DOHH2 (cell line): Measurements from ENCODE around the gene PAK5.

ENCODE experiments used
- H3F3A ChIP-seq: fragments of 200-600 bp; sonication (generic), shearing (Covaris generic); 2 replicates; pipeline ENCODE4 v1.6.0; 2016; ENCODE audit warnings: antibody characterized with exemption, mild to moderate bottlenecking; ENCODE audit not compliant: control insufficient read depth, insufficient read depth
- H3K27ac ChIP-seq: fragments of 200-600 bp; sonication (generic); 2 replicates; pipeline ENCODE4 v1.5.1; 2014; ENCODE audit warnings: low read depth, mild to moderate bottlenecking, low read length, moderate library complexity
- H3K27me3 ChIP-seq: fragments of 200-600 bp; sonication (generic); 2 replicates; pipeline ENCODE4 v1.6.1; 2014; ENCODE audit warnings: mild to moderate bottlenecking, low read length, mixed read lengths; ENCODE audit not compliant: control insufficient read depth
- H3K36me3 ChIP-seq: fragments of 200-600 bp; sonication (generic); 2 replicates; pipeline ENCODE4 v1.6.1; 2014; ENCODE audit warnings: mild to moderate bottlenecking, low read length, moderate library complexity, mixed read lengths; ENCODE audit not compliant: control insufficient read depth
- H3K4me1 ChIP-seq: fragments of 200-600 bp; sonication (generic); 2 replicates; pipeline ENCODE4 v1.6.1; 2014; ENCODE audit warnings: mild to moderate bottlenecking, low read length, mixed read lengths; ENCODE audit not compliant: control insufficient read depth
- H3K4me2 ChIP-seq: fragments of 200-600 bp; sonication (generic); 2 replicates; pipeline ENCODE4 v1.6.0; 2014; ENCODE audit warnings: mild to moderate bottlenecking, low read length, moderate library complexity
- H3K4me3 ChIP-seq: fragments of 200-600 bp; sonication (generic); 2 replicates; pipeline ENCODE4 v1.5.1; 2014; ENCODE audit warnings: mild to moderate bottlenecking, low read length, mixed read lengths
- H3K79me2 ChIP-seq: fragments of 200-600 bp; sonication (generic); 2 replicates; pipeline ENCODE4 v1.6.1; 2014; ENCODE audit warnings: mild to moderate bottlenecking, low read length, mixed read lengths; ENCODE audit not compliant: control insufficient read depth
- H3K9me2 ChIP-seq: fragments of 200-600 bp; sonication (generic); replicated peaks from 2 replicates; pipeline ENCODE4 v1.6.1; 2014; ENCODE audit warnings: mild to moderate bottlenecking, low read length, mixed read lengths; ENCODE audit not compliant: control insufficient read depth
- H3K9me3 ChIP-seq: fragments of 200-600 bp; sonication (generic); 2 replicates; pipeline ENCODE4 v1.6.1; 2014; ENCODE audit warnings: antibody characterized with exemption, low read length, mixed read lengths; ENCODE audit not compliant: control insufficient read depth, insufficient read depth
- H4K20me1 ChIP-seq: fragments of 200-600 bp; sonication (generic); 2 replicates; pipeline ENCODE4 v1.6.0; 2014; ENCODE audit warnings: low read depth, mild to moderate bottlenecking, antibody characterized with exemption, low read length, moderate library complexity; ENCODE audit not compliant: control insufficient read depth, insufficient read depth
- CTCF ChIP-seq: fragments of 200-600 bp; sonication (generic); IDR thresholded peaks from one replicate; pipeline ENCODE4 v1.5.1; 2014; ENCODE audit warnings: antibody characterized with exemption, mild to moderate bottlenecking, low read depth, low read length; ENCODE audit not compliant: poor library complexity, severe bottlenecking
- EZH2phosphoT487 ChIP-seq: fragments of 200-600 bp; sonication (generic); IDR thresholded peaks from 2 replicates; pipeline ENCODE4 v1.6.1; 2017; ENCODE audit warnings: borderline replicate concordance, mild to moderate bottlenecking, antibody characterized with exemption, low read length, moderate library complexity, mixed read lengths

The PAK5 gene

DNA sequence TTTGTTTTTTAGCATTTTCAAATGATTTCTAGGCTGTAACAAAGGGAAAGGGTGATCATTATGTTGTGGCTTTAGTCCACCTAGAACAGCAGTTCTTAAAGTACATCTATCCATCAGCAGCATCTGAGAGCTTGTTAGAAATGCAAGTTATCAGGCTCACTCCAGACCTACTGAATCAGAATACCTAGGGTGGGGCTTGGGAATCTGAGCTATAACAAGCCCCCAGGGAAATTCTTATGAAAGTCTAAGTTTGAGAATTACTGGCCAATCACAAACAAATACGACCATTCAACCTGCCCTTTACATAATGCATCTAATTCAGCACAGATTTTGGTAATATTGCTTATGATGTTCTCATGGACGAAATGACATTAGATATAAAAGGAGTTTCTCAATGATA, 201.0 kb downstream of the PAK5 start:
- H3K79me2 ChIP-seq, result no peaks in the 10 kb centered on the region
- H3F3A ChIP-seq, result no peaks in the 10 kb centered on the region
- H3K27ac ChIP-seq, result no peak overlapping the region
- no peaks in the 10 kb centered on the region for H4K20me1 ChIP-seq
- TF ChIP-seq CTCF (no peak), EZH2phosphoT487 (no peak)
- H3K9me2 ChIP-seq, result no peaks in the 10 kb centered on the region
- no peaks in the 10 kb centered on the region for H3K27me3 ChIP-seq
- H3K4me1 ChIP-seq, result no peaks in the 10 kb centered on the region
- H3K4me3 ChIP-seq, result no peak overlapping the region
- no peaks in the 10 kb centered on the region for H3K36me3 ChIP-seq
- no peak overlapping the region for H3K4me2 ChIP-seq
- no peaks in the 10 kb centered on the region for H3K9me3 ChIP-seq

DNA sequence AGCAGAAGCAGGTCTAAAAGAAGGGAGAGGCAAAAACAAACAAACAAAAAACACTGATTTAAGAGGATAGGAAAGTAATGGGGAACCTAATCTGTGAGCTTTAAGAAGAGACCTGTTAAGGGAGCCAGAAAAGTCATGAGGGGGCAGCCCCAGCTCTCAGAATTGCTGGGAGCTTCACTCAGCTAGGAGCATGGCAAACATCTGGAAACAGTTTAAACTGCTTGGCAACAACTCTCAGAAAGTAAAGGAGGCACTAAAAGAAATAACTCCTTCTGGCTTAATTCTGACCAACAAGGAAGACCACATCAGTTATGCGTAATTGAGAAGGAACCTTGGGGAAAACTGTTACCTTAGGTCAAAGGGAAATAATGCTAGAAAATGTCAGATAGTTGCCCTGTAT, 203.1 kb downstream of the PAK5 start:
- Histone ChIP-seq H3K27ac (no peak overlapping the region), H3K4me2 (no peak overlapping the region), H4K20me1 (no peaks in the 10 kb centered on the region), H3K36me3 (no peaks in the 10 kb centered on the region), H3K27me3 (no peaks in the 10 kb centered on the region), H3K4me1 (no peaks in the 10 kb centered on the region), H3K4me3 (no peak overlapping the region), H3K9me2 (no peaks in the 10 kb centered on the region), H3K79me2 (no peaks in the 10 kb centered on the region), H3K9me3 (no peaks in the 10 kb centered on the region), H3F3A (no peaks in the 10 kb centered on the region)
- TF ChIP-seq EZH2phosphoT487 (no peak), CTCF (no peak)

- H3K79me2 ChIP-seq, result no peaks in the 10 kb centered on the region
- no peak overlapping the region for H3K4me2 ChIP-seq
These were observed 204.5 kb downstream of the PAK5 start for GRCh38 chr20:9634327-9634726.

More at GRCh38 chr20:9634327-9634726, 204.5 kb downstream of the PAK5 start:
- H3K27ac ChIP-seq, result no peak overlapping the region
- H3K9me2 ChIP-seq, result no peaks in the 10 kb centered on the region
- no peaks in the 10 kb centered on the region for H4K20me1 ChIP-seq
- no peaks in the 10 kb centered on the region for H3K4me1 ChIP-seq
- TF ChIP-seq CTCF (no peak), EZH2phosphoT487 (no peak)
- no peaks in the 10 kb centered on the region for H3K9me3 ChIP-seq
- H3F3A ChIP-seq, result no peaks in the 10 kb centered on the region
- H3K27me3 ChIP-seq, result no peaks in the 10 kb centered on the region
- no peak overlapping the region for H3K4me3 ChIP-seq
- no peaks in the 10 kb centered on the region for H3K36me3 ChIP-seq
